ENCODE measurements around the gene RIF1. TPM values are rescaled to one million over a fixed set of nuclear protein-coding genes. Genes with fewer than 3 reads are reported as not detected.

Gene RIF1
- total RNA-seq, 1 experiment from 2014 or later = 123 TPM

GRCh38 chr2:151391436-151391835, 18.3 kb upstream of the RIF1 start:
- no peak overlapping the region for H2BK120ac ChIP-seq (ENCODE audit: low read depth, low read length, poor library complexity, severe bottlenecking)
- Mint-ChIP-seq H3K4me1 (no peaks in the 10 kb centered on the region), H3K9me3 (peaks cover 10 to 12% of the 10 kb centered on the region in 2 experiments), H3K36me3 (ENCODE audit: insufficient read depth in 1 of 3, low read depth in 3 of 3) (peaks cover 2 to 13% (median 3%) of the 10 kb centered on the region in 3 experiments; a peak in 5 of 7 replicates), H3K27ac (no peak overlapping the region), H3K27me3 (ENCODE audit: low read depth) (no peaks in the 10 kb centered on the region), H3K4me3 (no peak overlapping the region)
- H2BK12ac ChIP-seq (ENCODE audit: insufficient read length, low read depth, low read length) = no peak overlapping the region
- H3T11ph ChIP-seq (ENCODE audit: low read length) = no peak overlapping the region
- no peak overlapping the region for H4K5ac ChIP-seq (ENCODE audit: insufficient read length, low read depth, low read length)
- no peak overlapping the region for H4K8ac ChIP-seq (replicated peaks; ENCODE audit: insufficient read length, low read depth, low read length)
- H3K27me3 ChIP-seq (ENCODE audit: insufficient read depth, low read length) = no peaks in the 10 kb centered on the region
- WGBS (ENCODE audit: extremely low coverage, insufficient read length, low lambda C conversion rate) = no CpG with 5 or more reads among the region's 2 CpGs
- H3K79me1 ChIP-seq (ENCODE audit: insufficient read depth, low read depth, low read length, poor library complexity, severe bottlenecking) = no peaks in the 10 kb centered on the region
- no peak overlapping the region for H2BK15ac ChIP-seq (ENCODE audit: low read depth, low read length)
- no peak overlapping the region for H3K4me2 ChIP-seq (ENCODE audit: insufficient read depth, insufficient read length, low read length)
- H3K9me3 ChIP-seq (ENCODE audit: control insufficient read depth, low read depth, low read length) = no peaks in the 10 kb centered on the region
- H3K4me1 ChIP-seq (ENCODE audit: insufficient read depth, low read length) = no peaks in the 10 kb centered on the region; the same call in 1 of the 2 replicates
- H3K27ac ChIP-seq (ENCODE audit: insufficient read length, low read depth, low read length) = no peak overlapping the region
- no peak overlapping the region for H2BK5ac ChIP-seq (ENCODE audit: insufficient read length, low read length)
- H3K23ac ChIP-seq (ENCODE audit: insufficient read length, low read depth, low read length) = no peak overlapping the region
- no peak overlapping the region for H3K18ac ChIP-seq (ENCODE audit: insufficient read length, low read depth, low read length)
- H3K56ac ChIP-seq (ENCODE audit: insufficient read length, low read depth, low read length) = no peak overlapping the region
- no peak overlapping the region for H2AK5ac ChIP-seq (ENCODE audit: insufficient read length, low read length)
- TF ChIP-seq, protein P1, sequence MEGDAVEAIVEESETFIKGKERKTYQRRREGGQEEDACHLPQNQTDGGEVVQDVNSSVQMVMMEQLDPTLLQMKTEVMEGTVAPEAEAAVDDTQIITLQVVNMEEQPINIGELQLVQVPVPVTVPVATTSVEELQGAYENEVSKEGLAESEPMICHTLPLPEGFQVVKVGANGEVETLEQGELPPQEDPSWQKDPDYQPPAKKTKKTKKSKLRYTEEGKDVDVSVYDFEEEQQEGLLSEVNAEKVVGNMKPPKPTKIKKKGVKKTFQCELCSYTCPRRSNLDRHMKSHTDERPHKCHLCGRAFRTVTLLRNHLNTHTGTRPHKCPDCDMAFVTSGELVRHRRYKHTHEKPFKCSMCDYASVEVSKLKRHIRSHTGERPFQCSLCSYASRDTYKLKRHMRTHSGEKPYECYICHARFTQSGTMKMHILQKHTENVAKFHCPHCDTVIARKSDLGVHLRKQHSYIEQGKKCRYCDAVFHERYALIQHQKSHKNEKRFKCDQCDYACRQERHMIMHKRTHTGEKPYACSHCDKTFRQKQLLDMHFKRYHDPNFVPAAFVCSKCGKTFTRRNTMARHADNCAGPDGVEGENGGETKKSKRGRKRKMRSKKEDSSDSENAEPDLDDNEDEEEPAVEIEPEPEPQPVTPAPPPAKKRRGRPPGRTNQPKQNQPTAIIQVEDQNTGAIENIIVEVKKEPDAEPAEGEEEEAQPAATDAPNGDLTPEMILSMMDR (conservative IDR thresholded peaks at IDR 0.05) = no peak
- no peak overlapping the region for H4K91ac ChIP-seq (ENCODE audit: insufficient read length, low read depth, low read length)
- no peak overlapping the region for H2BK20ac ChIP-seq (ENCODE audit: low read depth, low read length, poor library complexity, severe bottlenecking)
- no peak overlapping the region for H3K4ac ChIP-seq (ENCODE audit: low read depth, low read length)
- no peak overlapping the region for H3K14ac ChIP-seq (ENCODE audit: insufficient read depth, low read length)
- no peaks in the 10 kb centered on the region for H3K23me2 ChIP-seq (ENCODE audit: insufficient read length, low read depth, low read length, poor library complexity, severe bottlenecking)
- no peak overlapping the region for H3K9ac ChIP-seq (ENCODE audit: extremely low read depth, insufficient read length, low read length)
- H2AFZ ChIP-seq (ENCODE audit: low read length) = no peak overlapping the region
- no peaks in the 10 kb centered on the region for H4K20me1 ChIP-seq (ENCODE audit: control insufficient read depth, insufficient read depth, insufficient read length)
- H3K79me2 ChIP-seq (ENCODE audit: insufficient read depth, low read length) = no peaks in the 10 kb centered on the region
- no peak for DNase-seq
